GM12873 (cell line): ENCODE measurements around the gene MRPL16.
A peak's percentile ranks its signal among the peaks of the same experiment; 100 is the strongest.

Experiments
- TF ChIP-seq, protein P1 (sequence below): IDR thresholded peaks from 2 replicates; pipeline ENCODE4 v1.5.1; 2012; ENCODE audit warnings: low read depth, mild to moderate bottlenecking, moderate library complexity, low read length, control low read depth; ENCODE audit not compliant: insufficient read depth; ENCODE audit errors: missing control alignments

Gene MRPL16

DNA sequence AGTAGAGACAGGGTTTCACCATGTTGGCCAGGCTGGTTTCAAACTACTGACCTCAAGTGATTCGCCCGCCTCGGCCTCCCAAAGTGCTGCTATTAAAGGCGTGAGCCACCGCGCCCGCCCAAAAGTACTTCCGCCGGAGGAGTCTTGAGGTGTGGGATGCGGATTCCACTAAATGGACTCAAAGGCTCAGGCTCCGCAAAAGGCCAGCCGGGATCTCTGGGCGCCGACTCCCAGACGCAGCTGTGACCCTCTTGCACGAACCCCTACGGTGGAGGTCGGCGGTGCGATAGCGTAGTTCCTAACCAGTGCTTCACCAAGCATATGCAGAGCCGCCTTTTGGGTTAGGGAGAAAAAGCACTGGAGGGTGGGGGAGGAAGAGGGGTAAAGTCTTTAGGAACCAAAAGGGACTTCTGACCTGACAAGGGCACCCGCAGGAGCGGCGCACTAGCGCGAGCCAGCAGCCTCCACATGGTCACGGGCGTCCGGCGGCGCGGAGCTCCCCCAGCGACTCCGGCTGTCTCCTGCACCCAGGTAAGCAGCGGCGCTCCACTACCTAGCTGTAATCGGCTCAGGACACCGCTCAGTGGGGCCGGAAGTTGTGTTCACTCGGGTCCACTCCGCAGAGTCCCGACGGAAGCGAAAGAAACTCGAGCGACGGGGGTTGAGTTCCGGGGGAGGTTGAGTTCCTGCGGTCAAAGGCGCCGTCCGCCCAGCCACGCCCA, at the start of gene MRPL16:
Gene MRPL16 (minus strand): TSS at position 590 of the 722 bp plus-strand sequence. CDS start 120 bp downstream, at position 470.
- TF ChIP-seq, protein P1, sequence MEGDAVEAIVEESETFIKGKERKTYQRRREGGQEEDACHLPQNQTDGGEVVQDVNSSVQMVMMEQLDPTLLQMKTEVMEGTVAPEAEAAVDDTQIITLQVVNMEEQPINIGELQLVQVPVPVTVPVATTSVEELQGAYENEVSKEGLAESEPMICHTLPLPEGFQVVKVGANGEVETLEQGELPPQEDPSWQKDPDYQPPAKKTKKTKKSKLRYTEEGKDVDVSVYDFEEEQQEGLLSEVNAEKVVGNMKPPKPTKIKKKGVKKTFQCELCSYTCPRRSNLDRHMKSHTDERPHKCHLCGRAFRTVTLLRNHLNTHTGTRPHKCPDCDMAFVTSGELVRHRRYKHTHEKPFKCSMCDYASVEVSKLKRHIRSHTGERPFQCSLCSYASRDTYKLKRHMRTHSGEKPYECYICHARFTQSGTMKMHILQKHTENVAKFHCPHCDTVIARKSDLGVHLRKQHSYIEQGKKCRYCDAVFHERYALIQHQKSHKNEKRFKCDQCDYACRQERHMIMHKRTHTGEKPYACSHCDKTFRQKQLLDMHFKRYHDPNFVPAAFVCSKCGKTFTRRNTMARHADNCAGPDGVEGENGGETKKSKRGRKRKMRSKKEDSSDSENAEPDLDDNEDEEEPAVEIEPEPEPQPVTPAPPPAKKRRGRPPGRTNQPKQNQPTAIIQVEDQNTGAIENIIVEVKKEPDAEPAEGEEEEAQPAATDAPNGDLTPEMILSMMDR, result peak; percentile 53

DNA sequence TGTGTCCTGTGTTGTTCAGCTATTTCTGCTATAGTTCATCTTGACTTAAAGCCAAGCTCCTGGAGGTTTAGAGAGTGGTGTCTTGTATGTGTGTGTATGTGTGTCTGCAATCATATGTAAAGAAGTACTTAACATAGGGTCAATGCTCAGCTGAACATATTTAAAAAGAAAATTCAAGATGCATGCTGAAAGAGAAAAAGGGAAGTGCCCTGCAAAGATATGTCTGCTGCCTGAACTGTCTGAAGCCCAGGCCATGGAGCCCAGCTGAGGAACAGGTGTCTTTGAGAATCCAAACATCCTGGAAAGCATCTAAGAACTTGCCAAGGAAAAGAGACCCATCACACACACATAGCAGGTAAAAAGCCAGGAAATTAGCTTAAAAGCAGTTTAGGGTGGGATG, 49.1 kb upstream of the MRPL16 start:
- TF ChIP-seq, protein P1, result no peak

DNA sequence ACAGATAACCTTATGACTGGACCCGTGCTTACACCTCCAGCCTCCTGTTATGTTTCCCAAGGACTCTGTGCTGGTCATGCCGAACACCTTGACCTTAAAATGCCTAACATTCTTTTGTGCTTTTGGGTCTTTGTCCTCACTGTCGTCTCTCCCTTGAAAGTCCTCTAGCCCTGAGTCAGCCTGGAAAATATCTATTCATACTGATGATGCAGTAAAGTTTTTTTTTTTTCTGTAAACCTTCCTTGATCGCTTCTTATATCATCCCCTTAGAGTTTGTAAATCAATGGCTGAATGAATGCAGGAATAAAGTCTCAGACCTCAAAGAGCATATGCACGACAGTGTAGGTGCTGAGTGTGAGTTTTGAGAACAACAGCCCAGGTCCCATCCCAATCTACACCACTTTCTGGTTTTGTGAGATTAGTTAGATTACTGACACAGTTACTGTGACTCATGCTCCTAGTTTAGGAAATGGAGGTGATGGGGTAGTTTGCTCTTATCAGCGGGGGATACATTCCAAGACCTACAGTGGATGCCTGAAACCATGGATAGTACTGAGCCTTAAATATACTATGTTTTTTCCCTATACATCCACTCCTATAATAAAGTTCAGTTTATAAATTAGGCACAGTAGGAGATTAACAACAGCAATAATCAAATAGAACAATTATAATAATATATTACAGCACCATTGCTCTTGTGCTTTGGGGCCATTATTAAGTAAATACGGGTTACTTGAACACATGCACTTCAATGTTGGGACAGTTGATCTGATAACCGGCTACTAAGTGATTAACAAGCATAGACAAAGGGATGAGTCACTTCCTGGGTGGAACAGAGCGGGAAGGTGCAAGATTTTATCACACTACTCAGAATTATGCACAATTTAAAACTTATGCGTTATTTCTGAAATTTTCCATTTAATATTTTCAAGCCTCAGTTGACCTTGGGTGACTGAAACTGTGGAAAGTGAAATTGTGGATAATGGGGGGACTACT, 47.2 kb upstream of the MRPL16 start:
- TF ChIP-seq, protein P1, result no peak

DNA sequence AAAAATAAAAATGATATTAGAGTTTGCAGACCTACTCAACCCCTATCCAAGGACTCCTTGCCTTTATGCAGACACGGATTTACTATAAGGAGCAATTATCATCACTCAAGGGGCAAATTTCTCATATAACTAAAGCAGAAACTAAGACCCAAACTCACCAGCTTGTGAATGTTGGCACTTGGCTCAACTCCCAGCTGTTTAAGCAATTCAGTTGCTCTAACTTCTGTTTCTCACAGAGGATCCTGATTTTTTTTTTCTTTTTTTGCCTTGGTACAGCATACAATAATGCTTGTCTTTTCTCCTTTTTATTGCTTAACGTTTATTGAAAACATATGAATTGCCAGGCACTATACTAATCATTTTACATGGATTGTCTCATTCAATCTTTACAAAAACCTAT, 44.3 kb upstream of the MRPL16 start:
- TF ChIP-seq, protein P1, result no peak

DNA sequence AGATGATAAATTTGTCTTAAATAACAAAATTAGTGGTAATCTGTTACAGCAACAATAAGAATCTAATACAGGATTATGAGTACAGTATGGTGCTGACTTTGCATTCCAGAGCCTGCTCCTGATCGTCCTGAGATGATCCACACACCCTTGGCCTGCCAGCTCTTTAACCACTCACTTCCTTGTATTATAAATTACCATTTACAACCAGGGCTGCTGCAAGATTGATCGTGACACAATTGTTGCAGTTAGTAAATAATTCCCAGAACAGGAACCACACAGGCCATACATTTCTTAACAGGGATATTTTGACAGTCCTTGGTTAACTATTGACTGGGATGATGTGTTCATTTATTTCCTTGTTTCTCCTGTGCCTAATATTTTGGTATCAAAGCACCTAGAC, 38.6 kb upstream of the MRPL16 start:
- TF ChIP-seq, protein P1, result no peak

DNA sequence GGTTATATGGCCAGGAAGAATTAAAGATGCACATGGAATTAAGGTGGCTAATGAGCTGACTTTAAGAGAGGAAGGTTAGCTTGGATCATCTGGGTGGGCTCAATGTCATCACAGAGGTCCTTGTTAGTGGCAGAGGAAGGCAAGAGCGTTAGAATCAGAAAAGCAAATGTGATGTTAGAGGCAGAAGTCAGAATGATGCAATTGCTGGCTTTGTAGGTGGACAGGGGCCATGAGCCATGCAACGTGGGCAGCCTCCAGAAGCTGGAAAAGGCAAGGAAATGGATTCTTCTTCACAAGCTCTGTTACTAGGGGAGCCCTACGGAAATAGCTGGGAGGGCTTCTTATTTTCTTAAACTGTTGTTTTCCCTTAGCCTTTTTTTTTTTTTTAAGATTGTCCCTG, 37.0 kb upstream of the MRPL16 start:
- TF ChIP-seq, protein P1, result no peak

DNA sequence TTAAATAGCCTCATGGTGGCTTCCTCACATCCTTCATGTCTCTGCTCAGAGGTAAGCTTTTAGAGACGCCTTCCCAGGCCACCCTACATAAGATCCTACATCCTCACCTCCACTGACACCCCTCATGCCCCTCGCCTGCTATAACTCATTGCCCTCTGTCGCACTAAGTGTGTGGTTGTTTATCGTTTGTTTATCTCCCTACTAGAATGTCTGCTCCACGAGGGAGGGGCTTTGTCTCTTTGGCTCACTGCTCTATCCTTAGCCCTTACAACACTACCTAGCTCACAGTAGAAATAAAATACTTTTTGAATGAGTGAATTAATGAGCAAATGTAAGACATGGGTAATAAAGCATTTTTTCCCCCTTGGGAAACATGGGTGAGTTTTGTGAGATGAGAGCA, 36.0 kb upstream of the MRPL16 start:
- TF ChIP-seq, protein P1, result no peak
